Ecto neural progenitor cell (in vitro differentiated cells): Measurements from ENCODE around the gene EVX1.
A peak's percentile ranks its signal among the peaks of the same experiment; 100 is the strongest.

Experiments
- DNase-seq: peaks from one replicate; pipeline ENCODE4 v3.0.0-alpha.2; 2018; ENCODE audit warnings: low spot score

The EVX1 gene

GRCh38 chr7:27249724-27250556 lies 7.3 kb downstream of the EVX1 start:
- no peak for DNase-seq

GRCh38 chr7:27250557-27251070 lies 8.0 kb downstream of the EVX1 start:
- DNase-seq, result no peak

- no peak for DNase-seq
Observed at GRCh38 chr7:27251136-27251651, 8.6 kb downstream of the EVX1 start.

- peak; percentile 74 for DNase-seq
Observed at GRCh38 chr7:27251652-27252590, 9.3 kb downstream of the EVX1 start.

GRCh38 chr7:27254625-27255024 lies 12.0 kb downstream of the EVX1 start:
- DNase-seq, result no peak

GRCh38 chr7:27260211-27260610 lies 17.6 kb downstream of the EVX1 start:
- no peak for DNase-seq

- no peak for DNase-seq
Observed at GRCh38 chr7:27262121-27262520, 19.5 kb downstream of the EVX1 start.

- DNase-seq, result no peak
Observed at GRCh38 chr7:27263781-27264180, 21.2 kb downstream of the EVX1 start.

GRCh38 chr7:27269455-27269854 lies 26.9 kb downstream of the EVX1 start:
- no peak for DNase-seq

- DNase-seq, result no peak
Observed at GRCh38 chr7:27271384-27271783, 28.8 kb downstream of the EVX1 start.

GRCh38 chr7:27277628-27278027 lies 35.0 kb downstream of the EVX1 start:
- no peak for DNase-seq

GRCh38 chr7:27283558-27283957 lies 41.0 kb downstream of the EVX1 start:
- no peak for DNase-seq

- DNase-seq, result no peak
Observed at GRCh38 chr7:27295236-27295635, 52.6 kb downstream of the EVX1 start.

- no peak for DNase-seq
Observed at GRCh38 chr7:27297356-27297755, 54.8 kb downstream of the EVX1 start.
